HL-60/S4 treated with retinoic acid at 250 ng/mL for 4 days and 3 days (cell line): Measurements from ENCODE around the gene TRIM63.

Experiments
- in situ Hi-C: fragments of 300-500 bp; cut with MboI; formaldehyde crosslinking; loops from 2 replicates; pipeline ENCODE4 v1.7.0; 2022; ENCODE audit warnings: low sequenced_read_pairs

The TRIM63 gene

DNA sequence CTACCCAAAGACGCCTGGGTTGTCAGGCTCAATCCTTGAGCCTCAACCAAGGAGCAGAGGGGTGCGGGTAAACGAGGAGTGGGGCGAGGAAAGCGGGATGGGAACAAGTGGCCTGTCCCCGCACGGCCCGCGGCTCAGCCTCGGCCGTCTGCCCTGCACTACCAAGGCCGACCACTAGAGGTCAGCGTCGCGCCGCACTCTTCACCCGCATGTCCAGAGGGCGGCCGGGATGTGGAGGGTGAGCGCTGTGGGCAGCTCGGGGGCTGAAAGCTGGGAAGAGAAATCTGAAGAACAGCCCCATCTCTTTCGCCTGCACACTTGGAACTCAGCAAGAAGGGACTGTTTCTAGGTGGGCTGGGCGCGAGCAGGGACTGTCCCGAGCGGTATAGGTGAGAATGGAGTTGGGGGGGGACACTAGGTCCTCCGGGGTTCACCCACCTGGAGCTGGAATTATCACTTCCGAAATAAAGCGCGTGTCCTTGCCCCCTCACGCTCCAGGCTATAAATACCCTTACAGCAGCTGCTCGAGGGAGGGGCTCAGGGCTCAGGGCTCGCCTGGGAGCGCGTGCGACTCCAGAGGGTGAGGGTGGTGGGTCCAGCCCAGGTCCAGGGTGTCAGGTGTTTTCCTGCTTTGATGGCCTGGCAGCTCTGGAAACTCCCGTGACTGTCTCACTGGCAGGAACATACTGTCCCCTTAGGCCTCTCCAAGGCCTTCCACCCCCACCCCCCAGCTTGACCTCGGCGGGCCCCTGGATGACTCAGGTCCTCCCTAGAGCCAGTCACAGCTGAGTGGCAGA, 31.3 kb downstream of the TRIM63 start:
- in situ Hi-C loops, result no loop called here

DNA sequence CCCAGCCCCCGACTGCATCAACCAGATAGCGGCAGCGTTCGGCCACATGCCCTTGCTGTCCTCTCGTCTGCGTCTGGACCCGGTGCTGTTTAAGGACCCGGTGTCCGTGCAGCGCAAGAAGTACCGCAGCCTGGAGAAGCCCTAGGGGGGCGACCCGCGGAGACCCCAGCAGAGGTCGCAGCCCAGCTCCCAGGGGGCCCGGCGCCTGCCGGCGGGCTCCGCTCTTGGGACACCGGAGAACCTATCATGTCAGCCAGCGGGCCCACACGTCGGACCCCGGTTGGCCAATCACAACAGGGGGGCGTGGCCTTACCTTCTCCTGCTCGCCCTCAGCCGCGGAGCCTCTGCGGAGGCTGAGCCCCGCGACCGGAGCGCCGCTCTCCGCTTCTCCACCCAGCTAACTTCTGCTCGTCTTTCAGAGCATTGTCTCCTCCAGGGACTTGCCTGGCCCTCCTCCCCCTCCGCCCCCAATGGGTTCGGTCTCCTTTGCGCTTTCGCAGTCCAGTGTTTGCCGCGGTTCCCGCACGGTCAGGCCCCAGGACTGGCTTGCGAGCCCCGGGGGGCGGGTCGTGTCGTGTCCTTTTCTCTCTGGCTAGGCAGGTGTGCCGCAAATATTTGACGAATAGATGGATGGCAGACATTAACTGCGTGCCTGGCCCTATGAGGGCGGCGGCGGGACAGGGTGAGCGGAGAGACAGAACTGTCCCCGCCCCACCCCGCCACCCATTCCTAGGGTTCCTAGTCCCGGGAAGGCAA, 32.0 kb downstream of the TRIM63 start:
- in situ Hi-C loops, result no loop called here

DNA sequence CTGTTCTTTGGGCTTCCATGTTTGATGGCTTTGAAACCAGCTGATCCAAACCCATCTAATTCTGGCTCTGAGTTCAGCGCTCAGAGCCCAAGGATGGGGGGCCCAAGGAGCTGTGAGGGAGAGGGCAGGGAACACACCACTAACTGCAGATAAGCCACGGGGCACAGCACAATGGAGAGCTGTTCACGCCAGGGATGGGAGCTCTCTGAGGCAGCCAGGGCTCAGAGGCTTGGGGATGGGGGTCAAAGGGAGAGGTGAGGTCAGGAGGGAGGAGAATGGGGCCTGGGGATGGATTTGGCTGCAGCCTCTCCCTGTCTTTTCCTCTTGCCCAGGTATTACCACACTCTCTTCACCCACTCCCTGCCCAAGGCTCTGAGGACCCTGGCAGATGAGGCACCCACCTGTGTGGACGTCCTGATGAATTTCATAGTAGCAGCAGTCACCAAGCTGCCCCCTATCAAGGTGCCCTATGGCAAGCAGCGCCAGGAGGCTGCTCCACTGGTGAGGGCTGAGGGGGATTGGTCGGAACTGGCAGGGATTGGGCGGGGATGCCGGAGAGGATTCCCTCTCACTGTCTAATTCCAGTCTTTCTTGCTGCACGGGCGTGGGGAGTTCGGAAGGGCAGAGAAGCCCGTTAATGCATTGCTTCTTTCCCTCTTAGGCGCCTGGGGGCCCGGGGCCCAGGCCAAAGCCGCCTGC, 32.8 kb downstream of the TRIM63 start:
- in situ Hi-C loops, result no loop called here

DNA sequence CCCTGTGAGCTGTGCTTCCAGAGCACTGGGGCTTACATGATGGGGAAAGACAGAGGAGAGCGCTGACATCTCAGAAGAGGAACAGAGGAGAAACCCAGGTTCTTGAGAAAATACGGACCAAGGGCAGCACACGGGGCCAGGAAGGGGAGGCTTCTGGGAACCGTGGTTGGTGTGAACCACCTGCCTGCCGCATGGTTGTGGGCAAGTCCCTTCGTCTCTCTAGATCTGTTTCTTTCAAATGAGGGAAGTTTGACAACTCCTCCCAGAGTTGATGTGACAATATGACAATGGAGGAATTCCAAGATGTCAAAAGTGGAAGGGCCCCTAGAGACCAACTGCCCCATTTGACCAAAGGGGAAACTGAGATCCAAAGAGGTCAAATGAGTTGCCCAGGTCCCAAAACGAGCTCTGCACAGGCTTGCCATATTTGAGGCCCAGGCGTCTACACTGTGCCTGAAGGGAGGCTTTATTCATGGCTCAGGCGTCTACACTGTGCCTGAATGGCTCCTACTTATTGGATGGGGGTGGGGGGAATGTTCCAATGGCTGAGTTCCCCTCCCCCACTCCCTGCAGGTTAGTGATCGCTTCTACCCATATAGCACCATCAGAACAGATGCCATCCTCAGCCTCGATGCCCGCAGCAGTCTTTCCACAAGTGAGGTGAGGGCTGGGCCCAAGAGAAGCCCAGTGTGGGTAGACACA, 34.6 kb downstream of the TRIM63 start:
- in situ Hi-C loops, result no loop called here

DNA sequence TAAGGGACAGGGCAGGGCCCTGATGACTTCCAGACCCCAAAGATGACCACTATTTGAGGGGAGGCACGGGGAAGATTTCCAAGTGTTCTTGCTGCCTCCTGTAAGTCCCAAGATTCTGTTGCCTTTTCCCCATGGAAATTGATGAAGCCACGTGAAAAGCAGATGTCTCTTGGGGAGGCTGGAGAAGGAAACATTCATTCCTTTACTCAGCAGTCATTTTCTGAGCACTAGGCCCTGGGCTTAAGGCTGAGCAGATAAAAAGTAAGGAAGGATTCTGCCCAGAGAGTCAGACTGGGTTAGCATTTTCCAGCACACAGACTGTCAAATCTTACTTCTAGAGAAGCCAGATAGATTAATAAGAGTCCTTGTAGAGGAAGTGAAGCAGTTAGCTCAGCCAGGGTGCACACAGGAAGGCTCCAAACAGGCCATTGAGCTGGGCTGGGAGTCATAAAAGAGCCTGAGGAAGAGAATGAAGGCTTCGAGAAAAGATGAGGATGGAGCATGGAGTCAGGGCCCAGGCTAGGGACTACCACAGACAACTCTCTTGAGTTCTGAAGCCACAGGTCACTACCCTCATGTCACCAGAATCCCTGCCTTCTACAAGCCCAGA, 35.7 kb downstream of the TRIM63 start:
- in situ Hi-C loops, result no loop called here

DNA sequence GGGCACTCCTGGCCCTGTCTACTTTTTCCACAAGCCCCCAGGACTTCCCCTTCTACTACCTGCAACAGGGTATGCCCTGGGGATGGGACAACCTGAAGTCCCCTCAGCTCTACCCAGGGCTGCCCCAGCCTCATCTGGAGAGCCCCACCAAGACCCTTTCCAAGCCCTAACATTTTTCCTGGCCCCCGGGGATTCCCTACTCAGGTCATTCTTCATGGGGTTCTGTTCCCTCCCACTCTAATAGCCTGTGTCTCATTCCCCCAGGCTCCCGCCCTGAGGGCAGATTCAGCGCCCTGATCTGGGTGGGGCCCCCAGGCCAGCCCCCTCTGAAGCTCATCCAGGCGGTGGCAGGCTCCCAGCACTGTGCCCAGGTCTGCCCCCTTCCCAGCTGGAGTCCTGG, 36.2 kb downstream of the TRIM63 start:
- in situ Hi-C loops, result no loop called here

DNA sequence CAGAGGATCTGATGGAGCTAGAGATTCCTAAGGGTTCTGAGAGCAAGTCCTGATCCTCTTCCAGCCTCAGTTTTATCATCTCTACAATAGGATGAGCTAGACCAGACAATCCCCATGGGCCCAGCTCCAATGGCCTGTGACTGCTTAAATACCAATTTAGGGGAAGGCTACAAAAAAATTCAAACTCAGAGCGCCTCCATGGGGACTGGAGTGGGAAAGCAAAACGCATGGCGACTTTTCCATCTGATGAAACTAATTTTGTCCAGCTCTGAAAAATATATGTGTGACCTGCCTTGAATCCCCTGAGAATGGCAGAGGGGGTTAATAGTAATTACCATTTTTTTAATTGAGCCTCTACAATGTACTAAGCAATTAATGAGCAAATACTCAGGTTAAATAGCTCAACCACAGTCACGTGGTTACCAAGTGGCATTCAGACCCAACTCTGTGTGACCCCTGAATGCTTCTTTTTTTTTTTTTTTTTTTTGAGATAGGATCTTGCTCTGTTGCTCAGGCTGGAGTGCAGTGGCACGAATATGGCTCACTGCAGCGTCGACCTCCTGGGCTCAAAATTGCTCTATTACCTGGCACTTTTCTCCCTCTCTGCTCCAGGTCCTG, 37.5 kb downstream of the TRIM63 start:
- in situ Hi-C loops, result loop anchor here (10.0 kb wide), 1 partner anchor 135 kb away; no protein-coding TSS in a partner anchor

DNA sequence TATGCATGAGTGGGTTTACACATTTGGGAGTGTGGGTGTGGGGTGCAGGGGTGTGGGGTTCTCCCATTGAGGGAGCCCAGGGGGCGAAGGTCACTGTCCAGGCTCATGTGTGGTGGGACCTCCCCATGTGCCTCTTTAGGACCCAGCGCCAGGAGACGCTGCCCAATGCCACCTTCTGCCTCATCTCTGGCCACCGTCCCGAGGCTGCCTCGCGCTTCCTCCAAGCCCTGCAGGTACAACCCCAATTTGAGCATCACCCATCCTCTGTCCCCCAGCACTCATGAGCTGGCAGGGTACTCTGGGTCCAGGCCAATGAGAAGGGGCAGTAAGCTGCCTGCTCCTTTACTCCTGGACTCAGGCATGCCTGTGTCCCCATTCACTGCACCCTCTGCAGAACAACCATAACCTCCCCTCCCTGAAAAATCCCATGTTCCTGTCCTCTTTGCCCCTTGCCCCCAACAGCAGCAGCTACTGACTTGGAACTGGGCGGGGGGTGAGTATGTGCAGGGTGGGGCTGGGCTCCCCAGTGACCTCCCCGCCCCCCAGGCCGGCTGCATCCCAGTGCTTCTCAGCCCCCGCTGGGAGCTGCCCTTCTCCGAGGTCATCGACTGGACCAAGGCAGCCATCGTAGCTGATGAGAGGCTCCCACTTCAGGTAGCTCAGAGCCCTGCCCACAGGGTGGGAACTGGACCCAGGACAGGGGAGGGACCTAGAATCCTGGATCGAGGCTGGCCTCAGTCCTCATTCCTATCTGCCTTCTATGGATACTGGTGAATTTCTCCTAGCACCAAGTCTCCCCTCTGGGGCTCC, 38.2 kb downstream of the TRIM63 start:
- in situ Hi-C loops, result loop anchor here (10.0 kb wide), 1 partner anchor 134 kb away; no protein-coding TSS in a partner anchor

DNA sequence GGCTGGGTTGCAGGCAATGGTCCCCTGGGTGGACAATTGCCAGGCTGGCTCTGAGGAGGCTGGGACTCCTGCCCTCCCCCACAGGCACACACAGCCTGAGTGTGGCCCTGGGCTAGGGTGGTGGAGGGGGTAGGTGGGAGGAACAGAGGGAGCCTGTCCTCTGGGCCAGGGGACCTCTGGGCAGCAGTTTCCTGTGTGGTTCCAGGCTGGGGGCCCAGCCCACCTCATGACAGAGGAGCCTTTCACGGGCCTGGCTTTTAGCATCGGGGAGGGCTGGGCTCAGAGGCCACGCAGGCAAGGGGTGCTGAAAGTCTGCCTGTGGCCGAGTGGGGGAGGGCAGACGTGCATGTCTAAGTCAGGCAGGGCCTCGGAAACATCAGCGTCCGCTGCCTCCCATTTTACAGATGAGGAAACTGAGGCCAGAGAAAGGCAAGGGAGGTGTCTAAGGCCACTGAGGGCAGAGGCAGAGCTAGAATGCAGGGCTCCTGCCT, 38.9 kb downstream of the TRIM63 start:
- in situ Hi-C loops, result loop anchor here (10.0 kb wide), 1 partner anchor 134 kb away; no protein-coding TSS in a partner anchor

DNA sequence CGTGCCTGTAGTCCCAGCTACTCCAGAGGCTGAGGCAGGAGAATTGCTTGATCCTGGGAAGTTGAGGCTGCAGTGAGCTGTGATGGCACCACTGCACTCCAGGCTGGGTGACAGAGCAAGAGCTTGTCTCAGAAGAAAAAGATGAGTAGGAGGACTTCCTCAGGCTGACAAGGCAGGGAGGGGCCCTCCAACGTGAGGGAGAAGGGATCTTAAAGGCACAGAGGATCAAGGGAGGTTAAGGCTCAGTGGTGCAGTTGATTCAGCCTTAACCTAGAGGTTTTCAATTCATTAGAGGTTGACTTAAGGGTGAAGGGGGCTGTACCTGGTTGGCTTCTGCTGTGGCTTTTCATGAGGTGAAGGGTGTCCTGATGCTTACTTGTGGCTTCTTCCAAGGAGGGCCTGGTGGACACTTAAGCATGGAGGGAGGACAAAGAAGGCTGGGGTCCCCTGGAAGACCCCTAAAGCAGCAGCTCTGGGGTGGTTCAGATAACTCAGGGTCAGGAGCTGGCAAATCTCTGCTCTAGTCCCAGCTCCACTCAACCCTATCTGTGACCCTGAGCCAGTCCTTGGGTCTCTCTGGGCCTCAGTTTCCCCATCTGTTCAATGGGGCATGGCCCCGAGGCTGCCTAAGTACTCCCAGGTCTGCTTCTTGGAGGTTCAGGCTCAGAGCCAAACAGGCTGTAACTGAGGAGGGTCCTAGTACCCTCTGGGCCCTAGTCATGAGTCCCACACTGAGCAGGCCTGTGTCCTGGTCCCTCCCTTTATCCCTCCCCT, 39.5 kb downstream of the TRIM63 start:
- in situ Hi-C loops, result loop anchor here (10.0 kb wide), 1 partner anchor 133 kb away; no protein-coding TSS in a partner anchor

DNA sequence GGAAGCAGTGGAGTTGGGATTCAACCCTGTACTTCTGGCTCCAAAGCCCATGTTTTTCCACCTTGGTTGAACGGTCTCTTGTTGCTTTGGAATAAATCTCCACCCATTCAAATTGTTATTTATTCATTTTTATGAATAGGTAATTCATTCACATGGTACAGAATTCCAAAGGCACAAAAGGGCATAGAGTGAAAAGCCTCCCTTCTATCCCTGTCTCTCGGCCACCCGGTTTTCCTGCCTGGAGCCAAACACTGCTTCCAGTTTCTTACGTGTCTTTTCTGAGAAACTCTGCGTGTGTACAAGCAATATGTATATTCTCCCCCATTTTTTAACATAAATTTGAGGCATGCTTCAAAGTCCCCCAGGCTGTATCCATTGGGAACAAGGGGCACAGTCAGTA, 41.9 kb downstream of the TRIM63 start:
- in situ Hi-C loops, result loop anchor here (10.0 kb wide), 1 partner anchor 131 kb away; no protein-coding TSS in a partner anchor

DNA sequence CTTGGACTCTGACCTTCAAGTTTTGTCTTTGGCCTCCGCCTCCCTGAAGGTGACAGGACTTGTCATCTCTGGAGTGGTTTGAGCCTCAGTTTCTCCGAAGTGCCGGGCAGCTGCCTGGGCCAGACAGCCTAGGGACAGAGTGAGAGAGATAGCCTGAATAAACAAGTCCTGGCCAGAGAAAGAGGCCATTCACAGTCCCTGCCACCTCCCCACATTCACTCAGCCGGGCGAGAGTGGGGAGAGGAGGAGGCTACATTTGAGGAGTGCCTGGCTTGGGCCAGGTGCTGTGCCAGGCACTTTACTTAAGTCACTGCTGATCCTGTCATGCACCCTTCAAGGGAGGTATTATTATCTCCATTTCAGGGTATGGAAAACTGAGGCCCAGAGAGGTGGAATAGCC, 42.4 kb downstream of the TRIM63 start:
- in situ Hi-C loops, result loop anchor here (10.0 kb wide), 1 partner anchor 130 kb away; no protein-coding TSS in a partner anchor

DNA sequence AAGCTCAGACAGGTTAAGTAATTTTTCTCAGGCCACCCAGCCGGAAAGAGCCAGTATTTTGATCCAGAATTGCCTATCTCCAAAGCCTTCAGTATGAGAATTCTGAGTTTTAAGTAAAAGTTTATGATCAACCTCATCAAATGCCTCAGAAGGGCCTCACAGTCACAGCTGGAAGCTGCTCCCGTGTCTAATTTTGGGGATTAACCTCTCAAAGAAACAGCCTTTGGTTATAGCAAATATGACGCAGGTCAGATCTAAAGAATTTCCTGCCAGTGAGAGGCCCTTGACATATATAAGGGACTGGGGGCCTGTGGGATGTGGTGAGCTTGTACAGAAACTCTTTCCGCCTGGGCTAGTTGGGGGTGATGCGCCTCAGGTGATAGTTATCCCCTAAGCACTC, 43.6 kb downstream of the TRIM63 start:
- in situ Hi-C loops, result loop anchor here (10.0 kb wide), 1 partner anchor 129 kb away; no protein-coding TSS in a partner anchor

DNA sequence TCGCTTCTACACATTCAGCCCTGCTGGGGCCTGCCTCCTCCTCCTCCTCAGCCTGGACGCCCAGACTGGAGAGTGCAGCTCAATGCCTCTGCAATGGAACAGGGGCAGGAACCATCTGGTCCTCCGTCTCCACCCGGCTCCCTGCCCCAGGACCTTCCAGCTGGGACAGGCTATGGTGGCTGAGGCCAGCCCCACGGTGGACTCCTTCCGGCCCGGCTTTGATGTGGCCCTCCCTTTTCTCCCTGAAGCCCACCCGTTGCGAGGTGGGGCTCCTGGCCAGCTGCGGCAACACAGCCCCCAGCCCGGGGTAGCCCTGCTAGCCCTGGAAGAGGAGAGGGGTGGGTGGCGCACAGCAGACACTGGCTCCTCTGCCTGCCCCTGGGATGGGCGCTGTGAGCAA, 44.4 kb downstream of the TRIM63 start:
- in situ Hi-C loops, result loop anchor here (10.0 kb wide), 1 partner anchor 128 kb away; no protein-coding TSS in a partner anchor

DNA sequence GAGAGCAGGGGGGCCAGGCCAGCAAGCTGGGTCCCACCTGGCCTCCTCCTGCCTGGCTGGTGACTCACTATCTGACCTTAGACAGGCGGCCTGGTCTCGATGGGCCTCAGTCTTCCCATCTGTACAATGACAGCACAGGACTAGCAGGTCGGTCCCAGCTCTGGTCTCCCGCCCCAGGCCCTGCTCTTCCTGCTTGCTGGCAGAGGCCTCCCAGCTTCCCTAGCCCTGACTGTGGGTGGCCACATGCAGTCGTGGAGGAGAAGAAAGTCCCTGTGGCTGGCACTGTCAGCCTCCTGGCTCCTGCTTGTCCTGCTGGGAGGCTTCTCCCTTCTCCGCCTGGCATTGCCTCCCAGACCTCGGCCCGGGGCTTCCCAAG, 45.0 kb downstream of the TRIM63 start:
- in situ Hi-C loops, result loop anchor here (10.0 kb wide), 1 partner anchor 128 kb away; no protein-coding TSS in a partner anchor

DNA sequence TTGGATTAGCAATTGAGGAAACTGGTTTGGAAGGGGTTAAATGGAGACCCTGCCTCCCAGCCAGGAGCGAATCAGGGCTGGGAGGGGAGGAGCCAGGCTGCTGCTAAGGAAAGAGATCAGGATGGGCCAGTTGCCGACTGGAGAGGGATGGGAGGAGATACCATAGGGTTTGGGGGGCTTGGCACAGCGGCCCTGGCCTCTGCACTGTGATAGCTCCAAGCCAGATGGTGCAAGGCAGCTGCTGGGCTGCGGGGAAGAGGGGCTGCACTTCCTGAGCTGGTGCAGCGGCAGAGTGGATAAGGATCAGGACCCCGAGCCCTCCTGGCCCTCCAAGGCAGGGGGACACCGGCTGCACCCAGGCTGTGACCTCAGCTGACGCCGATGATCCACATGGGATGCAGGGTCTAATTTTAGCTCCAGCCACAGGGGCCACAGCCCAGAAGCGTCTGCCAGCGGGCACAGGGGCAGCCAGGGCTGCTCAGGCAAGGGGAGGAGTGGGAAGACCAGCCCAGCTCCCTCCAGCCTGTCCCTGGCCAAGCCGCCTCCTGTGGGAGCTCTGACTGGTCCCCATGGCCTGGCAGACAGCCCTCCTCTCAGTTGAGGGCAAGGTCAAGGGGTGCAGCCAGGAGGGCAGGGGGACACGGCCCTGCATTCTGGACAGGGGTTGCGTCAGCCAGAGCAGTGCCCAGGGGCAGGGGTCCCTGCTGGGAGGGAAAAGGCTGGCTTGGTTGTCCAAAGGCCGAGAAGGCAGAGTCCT, 45.6 kb downstream of the TRIM63 start, which contains the start of gene EXTL1:
Gene EXTL1 (plus strand): TSS at position 129 of the 757 bp plus-strand sequence. CDS start 872 bp downstream, outside the sequence.
- in situ Hi-C loops, result loop anchor here (10.0 kb wide), 1 partner anchor 127 kb away; no protein-coding TSS in a partner anchor
